SK-N-SH (cell line): Measurements from ENCODE around the gene CPZ. TPM values are rescaled to one million over a fixed set of nuclear protein-coding genes. Genes with fewer than 3 reads are reported as not detected.
A peak's percentile ranks its signal among the peaks of the same experiment; 100 is the strongest.

Experiments
- CTCF ChIA-PET: fragments of 300-600, 350-600 bp; formaldehyde crosslinking; extraction: SDS; loops from one replicate; lab custom pipeline; 2021; lab: Yijun Ruan, JAX
- POLR2A ChIA-PET: fragments of 350-600 bp; sonication (Branson Sonifier 250); formaldehyde crosslinking; extraction: SDS; loops from one replicate; lab custom pipeline; 2020; ENCODE audit warnings: antibody characterized with exemption, inconsistent platforms; lab: Yijun Ruan, JAX
- DNase-seq: peaks from one replicate; pipeline ENCODE4 v3.0.0; 2012
- H2AFZ ChIP-seq: fragments of 200-600 bp; sonication (generic); 2 replicates; pipeline ENCODE4 v1.8.1; 2016; ENCODE audit warnings: antibody characterized with exemption, mild to moderate bottlenecking, low read depth
- H3F3A ChIP-seq: fragments of 200-600 bp; sonication (generic); replicated peaks from 2 replicates; pipeline ENCODE3; 2016; ENCODE audit warnings: antibody characterized with exemption, mild to moderate bottlenecking; ENCODE audit not compliant: insufficient read depth
- H3K27ac ChIP-seq, 2 experiments: fragments of 200-500 bp in 1 of 2; fragments of 200-600 bp in 1 of 2; sonication (Bioruptor generic) in 1 of 2; sonication (generic), shearing (Covaris generic) in 1 of 2; 2 replicates each; pipeline versions ENCODE4 v1.5.1 to v1.6.1; 2014 to 2016; ENCODE audit warnings: low read depth in 2 of 2, inconsistent platforms in 1 of 2, low read length in 1 of 2, mild to moderate bottlenecking in 1 of 2, mixed read lengths in 1 of 2
- H3K27me3 ChIP-seq: fragments of 200-600 bp; sonication (generic), shearing (Covaris generic); 2 replicates; pipeline ENCODE4 v1.6.1; 2016; ENCODE audit warnings: mixed run types; ENCODE audit not compliant: insufficient read depth
- H3K36me3 ChIP-seq, 2 experiments: fragments of 200-500 bp in 1 of 2; fragments of 200-600 bp in 1 of 2; sonication (Bioruptor generic) in 1 of 2; sonication (generic) in 1 of 2; replicated peaks in 1 of 2; 2 replicates each; pipeline versions ENCODE3 to v1.5.1; 2014 to 2016; ENCODE audit warnings: low read length in 1 of 2, mild to moderate bottlenecking in 1 of 2; ENCODE audit not compliant: insufficient read depth in 2 of 2, control insufficient read depth in 1 of 2
- H3K4me1 ChIP-seq, 2 experiments: fragments of 200-500 bp in 1 of 2; fragments of 200-600 bp in 1 of 2; sonication (Bioruptor generic) in 1 of 2; sonication (generic), shearing (Covaris generic) in 1 of 2; 2 replicates each; pipeline versions ENCODE4 v1.5.1 to v1.6.1; 2014 to 2016; ENCODE audit warnings: low read depth in 1 of 2, low read length in 1 of 2, mixed run types in 1 of 2; ENCODE audit not compliant: insufficient read depth in 2 of 2, control insufficient read depth in 1 of 2
- H3K4me2 ChIP-seq: fragments of 200-600 bp; sonication (generic), shearing (Covaris generic); 2 replicates; pipeline ENCODE4 v1.6.1; 2017; ENCODE audit warnings: mixed run types
- H3K4me3 ChIP-seq, 2 experiments: fragments of 200-500 bp in 1 of 2; fragments of 200-600 bp in 1 of 2; sonication (Bioruptor generic) in 1 of 2; sonication (generic), shearing (Covaris generic) in 1 of 2; 2 replicates each; pipeline versions ENCODE4 v1.5.1 to v1.8.1; 2014 to 2016; ENCODE audit warnings: low read depth in 2 of 2, inconsistent platforms in 1 of 2, low read length in 1 of 2, mild to moderate bottlenecking in 1 of 2, mixed read lengths in 1 of 2, moderate library complexity in 1 of 2
- H3K79me2 ChIP-seq: fragments of 200-600 bp; sonication (generic); 2 replicates; pipeline ENCODE4 v1.8.1; 2017; ENCODE audit warnings: mild to moderate bottlenecking; ENCODE audit not compliant: insufficient read depth
- H3K9ac ChIP-seq: fragments of 200-600 bp; sonication (generic); 2 replicates; pipeline ENCODE4 v1.6.1; 2017; ENCODE audit warnings: mixed run types
- H3K9me2 ChIP-seq: fragments of 200-600 bp; sonication (generic); 2 replicates; pipeline ENCODE4 v1.6.1; 2017; ENCODE audit warnings: mixed run types
- H3K9me3 ChIP-seq: fragments of 200-600 bp; sonication (generic); 2 replicates; pipeline ENCODE4 v1.6.1; 2017; ENCODE audit warnings: mixed run types, mild to moderate bottlenecking, moderate library complexity
- H4K20me1 ChIP-seq: fragments of 200-600 bp; sonication (generic); 2 replicates; pipeline ENCODE4 v1.6.1; 2017; ENCODE audit warnings: mild to moderate bottlenecking, mixed run types; ENCODE audit not compliant: insufficient read depth
- CHD2 ChIP-seq: fragments of 150-350 bp; IDR thresholded peaks from 2 replicates; pipeline ENCODE4 v1.6.1; 2018; ENCODE audit warnings: low read length; ENCODE audit not compliant: partially characterized antibody
- EZH2phosphoT487 ChIP-seq: fragments of 200-600 bp; sonication (generic); IDR thresholded peaks from 2 replicates; pipeline ENCODE4 v1.6.1; 2017; ENCODE audit warnings: low read depth, mixed run types, mild to moderate bottlenecking, antibody characterized with exemption, moderate library complexity, borderline replicate concordance
- FOXJ3 ChIP-seq: sonication (generic); formaldehyde crosslinking; IDR thresholded peaks from 2 replicates; pipeline ENCODE4 v1.5.1; 2020; ENCODE audit warnings: mild to moderate bottlenecking, missing genetic modification reagents
- JUND ChIP-seq: IDR thresholded peaks from 2 replicates; pipeline ENCODE4 v1.4.0; 2012
- MXI1 ChIP-seq: IDR thresholded peaks from 2 replicates; pipeline ENCODE4 v1.6.1; 2012; ENCODE audit warnings: mild to moderate bottlenecking, low read depth, low read length, improper control_type of control experiment
- NFIC ChIP-seq: IDR thresholded peaks from 2 replicates; pipeline ENCODE4 v1.4.0; 2012; ENCODE audit warnings: borderline replicate concordance
- POLR2AphosphoS5 ChIP-seq: IDR thresholded peaks from 2 replicates; pipeline ENCODE4 v1.6.1; 2012; ENCODE audit warnings: low read depth, low read length
- RAD21 ChIP-seq: IDR thresholded peaks from 2 replicates; pipeline ENCODE4 v1.6.1; 2012; ENCODE audit warnings: mild to moderate bottlenecking, low read length
- SMC3 ChIP-seq: IDR thresholded peaks from 2 replicates; pipeline ENCODE4 v1.6.1; 2012; ENCODE audit warnings: low read depth, low read length, improper control_type of control experiment
- TCF12 ChIP-seq: IDR thresholded peaks from 2 replicates; pipeline ENCODE4 v1.4.0; 2012
- TEAD4 ChIP-seq: IDR thresholded peaks from 2 replicates; pipeline ENCODE4 v1.4.0; 2012; ENCODE audit warnings: mild to moderate bottlenecking, borderline replicate concordance; ENCODE audit not compliant: insufficient read depth
- USF2 ChIP-seq: fragments of 150-350 bp; IDR thresholded peaks from 2 replicates; pipeline ENCODE4 v1.6.1; 2017; ENCODE audit warnings: antibody characterized with exemption, low read length, low read depth, borderline replicate concordance
- YY1 ChIP-seq: IDR thresholded peaks from 2 replicates; pipeline ENCODE4 v1.4.0; 2012; ENCODE audit warnings: low read depth, mild to moderate bottlenecking
- WGBS: methylation state at CpG from one replicate; pipeline ENCODE4 v1.1.6; 2017; ENCODE audit warnings: low lambda C conversion rate; 5-methylcytosine and 5-hydroxymethylcytosine counted together
- polyA plus RNA-seq, 3 experiments: library from polyadenylated mRNA; depleted of rRNA; stranded (reverse); fragments of >200 nt; gene quantifications; 2 replicates each; pipeline ENCODE4 v1.2.3, GENCODE V29; 2012

Gene CPZ
- polyA plus RNA-seq, 1 of the 3 experiments (the other 2 are of a cell fraction): not detected

- H3F3A ChIP-seq: no peaks in the 10 kb centered on the region
- no peak overlapping the region for H3K4me2 ChIP-seq
- no peaks in the 10 kb centered on the region for H3K36me3 ChIP-seq
- TF ChIP-seq SMC3 (no peak), CHD2 (no peak), YY1 (no peak), POLR2AphosphoS5 (no peak), FOXJ3 (no peak), TEAD4 (no peak), RAD21 (no peak), EZH2phosphoT487 (no peak), JUND (no peak), MXI1 (no peak)
- no peak overlapping the region for H3K4me3 ChIP-seq
- CTCF ChIA-PET: interaction anchor here (0.6 kb wide), 1 partner anchor 97 kb away, joined by 3 read pairs; no protein-coding TSS in a partner anchor
- DNase-seq: peak; percentile 5
- H3K9ac ChIP-seq: no peak overlapping the region
- H4K20me1 ChIP-seq: no peaks in the 10 kb centered on the region
- no peaks in the 10 kb centered on the region for H3K27me3 ChIP-seq
- no peak overlapping the region for H3K27ac ChIP-seq
- POLR2A ChIA-PET: no interaction called here
- 45% methylated on average over 6 of the region's 8 CpGs for WGBS
- H3K9me2 ChIP-seq: no peaks in the 10 kb centered on the region
- H3K79me2 ChIP-seq: no peaks in the 10 kb centered on the region
- H2AFZ ChIP-seq: no peak overlapping the region
- H3K9me3 ChIP-seq: no peaks in the 10 kb centered on the region
- H3K4me1 ChIP-seq: no peaks in the 10 kb centered on the region
Observed at GRCh38 chr4:8552581-8553205, 39.9 kb upstream of the CPZ start.

- Histone ChIP-seq H2AFZ (no peak overlapping the region), H3K27ac (no peak overlapping the region), H3F3A (no peaks in the 10 kb centered on the region), H3K9me3 (no peaks in the 10 kb centered on the region), H3K4me3 (no peak overlapping the region), H3K27me3 (no peaks in the 10 kb centered on the region), H3K9ac (no peak overlapping the region), H3K4me2 (no peak overlapping the region), H3K4me1 (no peaks in the 10 kb centered on the region), H4K20me1 (no peaks in the 10 kb centered on the region), H3K79me2 (no peaks in the 10 kb centered on the region), H3K36me3 (no peaks in the 10 kb centered on the region), H3K9me2 (no peaks in the 10 kb centered on the region)
- ChIA-PET CTCF (no interaction called here), POLR2A (interaction anchor here (0.5 kb wide), 1 partner anchor 1296 kb away, joined by 4 read pairs; no protein-coding TSS in a partner anchor)
- WGBS: 68% methylated on average over 4 of the region's 8 CpGs
- TF ChIP-seq TEAD4: no peak
- no peak for TF ChIP-seq JUND
- no peak for TF ChIP-seq NFIC
- TF ChIP-seq USF2: no peak
- TF ChIP-seq SMC3: no peak
- TF ChIP-seq TCF12: no peak
- TF ChIP-seq RAD21: no peak
- DNase-seq: peak; percentile 12
Observed at GRCh38 chr4:8553216-8553615, 39.3 kb upstream of the CPZ start.
